NCI-H1694 treated with DMSO at 0.1 percent for 48 hours (cell line): ENCODE measurements around the gene PPP1R15A.
"Not testable (repeated sequence)": the region's sequence is repeated elsewhere in the genome, so short reads cannot be mapped to it uniquely, and the experiment has no call there.

Experiments
- DNase-seq: peaks from one replicate; lab custom pipeline; 2025; lab: John Stamatoyannopoulos, UW

PPP1R15A gene

DNA sequence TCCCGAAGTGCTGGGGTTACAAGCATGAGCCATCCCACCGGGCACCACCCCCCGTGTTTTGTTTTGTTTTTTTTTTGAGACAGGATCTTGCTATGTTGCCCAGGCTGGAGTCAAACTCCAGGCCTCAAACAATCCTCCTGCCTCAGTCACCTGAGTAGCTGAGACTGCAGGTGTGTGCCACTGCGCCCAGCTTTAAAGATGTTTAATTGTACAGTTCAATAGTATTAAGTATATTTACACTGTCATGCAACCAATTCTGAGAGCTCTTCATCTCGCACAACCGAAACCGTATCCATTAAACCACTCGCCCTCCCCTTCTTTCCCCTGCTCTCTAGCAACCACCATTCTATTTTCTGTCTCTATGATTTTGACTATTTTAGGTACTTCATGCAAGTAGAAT is 43.5 kb downstream of the PPP1R15A start:
- no peak for DNase-seq

DNA sequence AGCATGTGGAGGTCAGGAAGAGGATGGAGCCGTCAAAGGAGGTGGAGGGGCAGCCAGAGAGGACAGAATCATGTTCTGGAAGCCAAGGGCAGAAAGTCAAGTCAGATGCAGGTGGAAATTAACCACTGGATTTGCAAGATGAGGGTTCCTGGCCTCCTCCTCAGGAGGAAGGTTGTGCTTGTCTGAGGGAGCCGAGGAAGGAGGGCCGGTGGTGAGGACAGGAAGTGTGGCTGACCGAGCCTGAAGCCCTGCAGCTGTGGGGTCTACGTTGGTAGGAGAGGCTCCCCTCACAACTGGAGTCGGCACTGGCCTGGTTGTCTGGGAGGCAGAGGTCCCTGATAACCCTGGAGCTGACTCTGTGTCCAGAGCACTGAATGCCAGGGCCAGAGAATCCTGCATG is 45.9 kb downstream of the PPP1R15A start:
- DNase-seq: no peak

DNA sequence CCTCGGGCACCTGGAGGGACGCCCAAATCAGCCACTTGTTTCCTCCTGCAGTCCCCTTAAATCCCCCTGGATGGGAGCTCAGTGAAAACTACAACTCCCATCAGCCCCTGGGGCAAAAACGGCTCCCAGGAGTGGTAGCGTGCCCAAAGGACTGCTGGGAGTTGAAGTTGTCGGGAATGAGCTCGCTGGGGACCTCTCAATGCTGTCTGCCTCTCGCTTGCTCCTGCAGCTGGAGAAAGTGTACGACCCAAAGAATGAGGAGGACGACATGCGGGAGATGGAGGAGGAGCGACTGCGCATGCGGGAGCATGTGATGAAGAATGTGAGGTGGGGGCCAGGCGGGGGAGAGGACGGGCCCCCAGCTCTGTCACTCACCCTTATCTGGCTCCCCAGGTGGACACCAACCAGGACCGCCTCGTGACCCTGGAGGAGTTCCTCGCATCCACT is 46.6 kb downstream of the PPP1R15A start:
- no peak for DNase-seq

DNA sequence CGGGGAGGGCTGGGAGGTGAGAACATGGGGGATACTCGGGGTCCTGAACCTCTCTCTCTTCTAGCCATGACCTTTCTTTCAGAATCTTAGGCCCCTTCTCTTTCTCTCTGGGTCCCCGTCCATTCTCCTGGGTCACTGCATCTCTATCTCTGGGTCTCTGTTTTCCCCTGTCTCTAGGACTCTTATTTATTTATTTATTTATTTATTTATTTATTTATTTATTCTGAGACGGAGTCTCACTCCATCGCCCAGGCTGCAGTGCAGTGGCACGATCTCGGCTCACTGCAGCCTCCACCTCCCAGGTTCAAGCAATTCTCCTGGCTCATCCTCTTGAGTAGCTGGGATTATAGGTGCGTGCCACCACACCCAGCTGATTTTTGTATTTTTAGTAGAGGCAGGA is 47.0 kb downstream of the PPP1R15A start:
- DNase-seq: not testable (repeated sequence)

DNA sequence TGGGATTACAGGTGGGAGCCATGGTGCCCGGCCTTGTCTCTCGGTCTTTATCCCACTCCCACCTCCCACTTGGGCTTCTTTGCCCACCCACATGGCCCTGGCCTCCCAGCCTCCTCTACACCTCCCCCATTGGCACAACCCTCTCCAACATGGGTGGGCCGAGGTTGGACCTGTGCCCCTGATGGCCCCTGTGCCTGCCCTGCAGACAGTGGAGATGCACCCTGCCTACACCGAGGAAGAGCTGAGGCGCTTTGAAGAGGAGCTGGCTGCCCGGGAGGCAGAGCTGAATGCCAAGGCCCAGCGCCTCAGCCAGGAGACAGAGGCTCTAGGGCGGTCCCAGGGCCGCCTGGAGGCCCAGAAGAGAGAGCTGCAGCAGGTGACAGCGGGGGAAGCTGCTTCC is 48.7 kb downstream of the PPP1R15A start:
- no peak for DNase-seq

DNA sequence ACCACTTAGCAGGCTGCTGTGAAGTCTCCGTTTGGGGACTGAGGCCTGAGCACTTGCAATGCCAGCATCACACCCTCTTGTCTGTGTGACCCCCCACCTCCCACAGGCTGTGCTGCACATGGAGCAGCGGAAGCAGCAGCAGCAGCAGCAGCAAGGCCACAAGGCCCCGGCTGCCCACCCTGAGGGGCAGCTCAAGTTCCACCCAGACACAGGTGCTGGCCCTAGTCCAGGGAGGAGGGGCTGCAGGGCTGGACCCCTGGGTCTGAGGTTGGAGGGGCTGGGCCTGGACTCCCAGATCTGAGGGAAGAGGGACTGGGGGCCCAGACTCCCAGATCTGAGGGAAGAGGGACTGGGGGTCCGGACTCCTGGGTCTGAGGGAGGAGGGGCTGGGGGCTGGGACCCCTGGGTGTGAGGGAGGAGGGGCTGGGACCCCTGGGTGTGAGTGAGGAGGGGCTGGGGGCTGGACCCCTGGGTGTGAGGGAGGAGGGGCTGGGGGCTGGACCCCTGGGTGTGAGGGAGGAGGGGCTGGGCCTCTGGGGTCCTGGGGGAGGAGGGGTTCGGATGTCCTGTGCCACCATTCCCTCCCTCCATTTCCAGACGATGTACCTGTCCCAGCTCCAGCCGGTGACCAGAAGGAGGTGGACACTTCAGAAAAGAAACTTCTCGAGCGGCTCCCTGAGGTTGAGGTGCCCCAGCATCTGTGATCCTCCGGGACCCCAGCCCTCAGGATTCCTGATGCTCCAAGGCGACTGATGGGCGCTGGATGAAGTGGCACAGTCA is 49.7 kb downstream of the PPP1R15A start:
- DNase-seq: no peak

DNA sequence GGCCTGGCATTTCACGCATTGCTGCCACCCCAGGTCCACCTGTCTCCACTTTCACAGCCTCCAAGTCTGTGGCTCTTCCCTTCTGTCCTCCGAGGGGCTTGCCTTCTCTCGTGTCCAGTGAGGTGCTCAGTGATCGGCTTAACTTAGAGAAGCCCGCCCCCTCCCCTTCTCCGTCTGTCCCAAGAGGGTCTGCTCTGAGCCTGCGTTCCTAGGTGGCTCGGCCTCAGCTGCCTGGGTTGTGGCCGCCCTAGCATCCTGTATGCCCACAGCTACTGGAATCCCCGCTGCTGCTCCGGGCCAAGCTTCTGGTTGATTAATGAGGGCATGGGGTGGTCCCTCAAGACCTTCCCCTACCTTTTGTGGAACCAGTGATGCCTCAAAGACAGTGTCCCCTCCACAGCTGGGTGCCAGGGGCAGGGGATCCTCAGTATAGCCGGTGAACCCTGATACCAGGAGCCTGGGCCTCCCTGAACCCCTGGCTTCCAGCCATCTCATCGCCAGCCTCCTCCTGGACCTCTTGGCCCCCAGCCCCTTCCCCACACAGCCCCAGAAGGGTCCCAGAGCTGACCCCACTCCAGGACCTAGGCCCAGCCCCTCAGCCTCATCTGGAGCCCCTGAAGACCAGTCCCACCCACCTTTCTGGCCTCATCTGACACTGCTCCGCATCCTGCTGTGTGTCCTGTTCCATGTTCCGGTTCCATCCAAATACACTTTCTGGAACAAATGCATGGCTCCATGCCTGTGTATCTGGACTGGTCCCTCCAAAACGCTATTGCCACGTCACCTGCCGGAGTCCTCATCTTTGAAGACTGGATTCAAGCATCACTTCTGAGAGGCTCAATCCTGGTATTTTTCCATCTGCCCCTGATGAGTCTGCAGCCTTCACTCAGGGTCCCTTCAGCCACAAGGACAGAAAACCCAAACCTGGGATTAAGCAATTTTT is 50.6 kb downstream of the PPP1R15A start:
- DNase-seq: no peak

DNA sequence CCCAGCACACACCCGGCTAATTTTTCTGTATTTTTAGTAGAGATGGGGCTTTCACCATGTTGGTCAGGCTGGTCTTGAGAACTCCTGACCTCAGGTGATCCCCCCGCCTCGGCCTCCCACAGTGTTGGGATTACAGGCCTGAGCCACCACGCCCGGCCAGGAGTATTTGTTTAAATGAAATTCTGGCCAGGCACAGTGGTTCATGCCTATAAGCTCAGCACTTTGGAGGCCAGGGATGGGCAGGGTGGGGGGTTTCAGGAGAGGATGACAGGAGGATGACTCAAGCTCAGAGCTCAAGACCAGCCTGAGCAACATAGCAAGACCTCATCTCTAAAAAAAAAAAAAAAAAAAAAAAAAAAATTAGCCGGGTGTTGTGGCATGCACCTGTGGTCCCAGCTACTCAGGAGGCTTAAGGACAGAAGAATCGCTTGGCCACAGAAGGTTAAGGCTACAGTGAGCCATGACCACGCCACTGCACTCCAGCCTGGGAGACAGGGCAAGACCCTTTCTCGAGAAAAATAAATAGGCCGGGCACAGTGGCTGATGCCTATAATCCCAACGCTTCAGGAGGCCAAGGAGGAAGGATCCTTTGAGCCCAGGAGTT is 53.1 kb downstream of the PPP1R15A start:
- no peak for DNase-seq
